DND-41 (cell line): ENCODE data around the gene DENND11.

Source experiments
- CTCF ChIP-seq: IDR thresholded peaks from 2 replicates; pipeline ENCODE4 v1.5.1; 2012; ENCODE audit warnings: borderline replicate concordance, low read length, moderate library complexity, mild to moderate bottlenecking; ENCODE audit not compliant: poor library complexity, severe bottlenecking; ENCODE audit errors: extremely low read depth
- EZH2 ChIP-seq: IDR thresholded peaks from 3 replicates; pipeline ENCODE4 v1.6.1; 2012; ENCODE audit warnings: borderline replicate concordance, low read depth, mild to moderate bottlenecking, moderate library complexity, low read length, inconsistent platforms; ENCODE audit not compliant: severe bottlenecking

- TF ChIP-seq CTCF (no peak), EZH2 (no peak)
Measured at GRCh38 chr7:141731476-141732149, 29.6 kb upstream of the DENND11 start.
